Colonic mucosa (tissue), 4 donors: Measurements from ENCODE around the gene FHL1. TPM values are rescaled to one million over a fixed set of nuclear protein-coding genes. Genes with fewer than 3 reads are reported as not detected.

Source experiments
- DNase-seq: peaks from one replicate; pipeline ENCODE4 v3.0.0-alpha.2; 2020
- H3K27ac ChIP-seq: fragments of 200-600 bp; one replicate; pipeline ENCODE4 v1.8.0; 2021
- H3K27me3 ChIP-seq: fragments of 200-600 bp; one replicate; pipeline ENCODE4 v1.8.0; 2021
- H3K36me3 ChIP-seq: fragments of 200-600 bp; one replicate; pipeline ENCODE4 v1.8.0; 2021
- H3K4me1 ChIP-seq: fragments of 200-600 bp; one replicate; pipeline ENCODE4 v1.8.0; 2021; ENCODE audit warnings: mild to moderate bottlenecking
- H3K4me3 ChIP-seq: fragments of 200-600 bp; one replicate; pipeline ENCODE4 v1.8.0; 2021
- H3K9ac ChIP-seq, 2 donors: one replicate each; pipeline ENCODE4 v1.7.0; 2013; ENCODE audit warnings: control low read depth in 2 of 2, low read depth in 2 of 2, low read length in 2 of 2
- H3K9me3 ChIP-seq: fragments of 200-600 bp; one replicate; pipeline ENCODE4 v1.8.0; 2021
- intact Hi-C: fragments of 100-400 bp; cut with DNase I; formaldehyde crosslinking; loops from one replicate; pipeline ENCODE4 v1.14.1; 2022
- total RNA-seq, 2 donors: library from RNA; stranded (reverse); fragmentation: NEBNext Ultra II Directional in 1 of 2; extraction: Animal tissue kit (Norgen Biotek cat#: 25700) in 1 of 2; gene quantifications; one replicate each; pipeline ENCODE4 v1.2.1, GENCODE V29; 2021
- TF ChIP-seq, protein P1 (sequence below): fragments of 200-600 bp; IDR thresholded peaks from one replicate; pipeline ENCODE4 v1.8.0; 2022; ENCODE audit warnings: antibody characterized with exemption, mild to moderate bottlenecking
- donor health status: healthy.
- donor health status: DM: no; HTN: no; CAD: no.
- donor health status: DM: no; HTN: no; CAD: no.

FHL1 gene
- total RNA-seq, 2 donors from 2014 or later: 20.0 to 176 TPM

DNA sequence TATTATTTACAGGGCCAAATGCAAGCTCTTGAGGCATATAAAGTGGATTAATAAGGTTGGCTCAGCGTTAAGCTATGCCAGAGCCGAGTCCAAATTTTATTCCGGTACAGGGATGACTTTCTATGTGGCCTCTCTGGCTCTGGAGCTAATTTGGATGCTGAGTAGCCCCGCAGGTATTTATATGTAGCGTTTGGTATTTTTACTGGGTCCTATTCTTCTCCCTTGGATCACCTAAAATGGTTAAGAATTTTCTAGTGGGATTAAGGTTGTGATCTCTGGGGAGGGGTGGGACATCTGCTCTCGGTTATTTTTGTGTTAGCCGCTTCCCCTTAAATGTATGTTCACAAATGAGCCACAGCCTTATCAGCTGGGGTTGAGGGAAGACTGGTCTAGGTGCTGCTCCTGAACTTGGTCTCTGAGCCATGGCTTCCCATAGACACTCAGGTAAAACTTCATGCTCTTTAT, 49.4 kb downstream of the FHL1 start:
- TF ChIP-seq, protein P1, sequence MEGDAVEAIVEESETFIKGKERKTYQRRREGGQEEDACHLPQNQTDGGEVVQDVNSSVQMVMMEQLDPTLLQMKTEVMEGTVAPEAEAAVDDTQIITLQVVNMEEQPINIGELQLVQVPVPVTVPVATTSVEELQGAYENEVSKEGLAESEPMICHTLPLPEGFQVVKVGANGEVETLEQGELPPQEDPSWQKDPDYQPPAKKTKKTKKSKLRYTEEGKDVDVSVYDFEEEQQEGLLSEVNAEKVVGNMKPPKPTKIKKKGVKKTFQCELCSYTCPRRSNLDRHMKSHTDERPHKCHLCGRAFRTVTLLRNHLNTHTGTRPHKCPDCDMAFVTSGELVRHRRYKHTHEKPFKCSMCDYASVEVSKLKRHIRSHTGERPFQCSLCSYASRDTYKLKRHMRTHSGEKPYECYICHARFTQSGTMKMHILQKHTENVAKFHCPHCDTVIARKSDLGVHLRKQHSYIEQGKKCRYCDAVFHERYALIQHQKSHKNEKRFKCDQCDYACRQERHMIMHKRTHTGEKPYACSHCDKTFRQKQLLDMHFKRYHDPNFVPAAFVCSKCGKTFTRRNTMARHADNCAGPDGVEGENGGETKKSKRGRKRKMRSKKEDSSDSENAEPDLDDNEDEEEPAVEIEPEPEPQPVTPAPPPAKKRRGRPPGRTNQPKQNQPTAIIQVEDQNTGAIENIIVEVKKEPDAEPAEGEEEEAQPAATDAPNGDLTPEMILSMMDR: no peak
- Histone ChIP-seq H3K27ac (no peak overlapping the region), H3K4me3 (no peak overlapping the region)

DNA sequence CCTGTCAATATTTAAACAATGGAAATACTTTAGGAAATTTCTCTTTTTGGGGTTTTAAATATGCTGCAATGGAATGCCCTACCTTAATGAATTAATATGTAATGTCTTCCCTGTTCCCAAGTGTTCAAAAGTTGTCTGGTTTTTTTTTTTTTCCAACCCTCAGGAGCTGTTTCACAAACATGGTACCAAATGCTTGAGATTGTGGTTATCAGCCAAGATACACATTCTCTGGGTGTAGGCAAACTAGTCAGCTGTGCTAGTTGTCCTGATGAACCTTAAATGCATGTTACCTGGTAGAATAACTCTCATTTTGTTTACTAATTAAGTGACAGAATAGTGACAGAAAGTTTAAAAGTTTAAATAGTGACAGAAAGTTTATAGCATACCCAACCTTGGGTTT, 50.7 kb downstream of the FHL1 start:
- Histone ChIP-seq H3K9me3 (no peaks in the 10 kb centered on the region), H3K4me1 (no peaks in the 10 kb centered on the region), H3K27me3 (no peaks in the 10 kb centered on the region), H3K27ac (no peak overlapping the region), H3K4me3 (no peak overlapping the region), H3K36me3 (no peaks in the 10 kb centered on the region), H3K9ac (no peak overlapping the region)
- TF ChIP-seq, protein P1: no peak
- intact Hi-C loops: no loop called here
- no peak for DNase-seq

More for the DNA sequence above, 49.4 kb downstream of the FHL1 start:
- Histone ChIP-seq H3K9me3 (no peaks in the 10 kb centered on the region), H3K36me3 (no peaks in the 10 kb centered on the region), H3K9ac (no peak overlapping the region), H3K27me3 (no peaks in the 10 kb centered on the region), H3K4me1 (no peaks in the 10 kb centered on the region)
- intact Hi-C loops: no loop called here
- no peak for DNase-seq

DNA sequence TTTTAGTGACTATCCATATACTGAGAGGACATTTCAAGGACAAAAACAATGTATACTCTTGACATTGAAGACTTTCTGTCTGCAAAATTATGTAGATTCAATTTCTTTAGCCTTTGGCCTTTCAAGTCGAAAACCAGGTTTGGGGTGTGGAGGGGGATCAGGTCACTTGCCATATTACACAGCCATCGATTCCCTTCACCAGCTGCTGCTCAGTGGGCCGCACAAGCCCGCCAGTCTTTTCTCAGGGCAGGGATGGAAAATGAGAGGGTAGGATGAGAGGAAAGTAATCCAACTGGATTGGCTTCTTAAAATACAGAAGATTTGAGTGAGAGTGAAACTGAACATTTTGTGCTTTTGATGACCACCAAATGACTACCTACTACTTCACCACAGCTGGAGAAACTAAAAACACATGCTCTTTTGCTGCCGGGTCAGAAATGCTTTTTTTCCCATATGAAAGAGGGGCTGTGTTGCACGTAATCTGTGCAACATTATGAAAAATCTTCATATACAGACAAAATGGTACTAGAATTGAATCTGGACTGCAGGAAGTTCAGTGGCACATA, 51.4 kb downstream of the FHL1 start:
- H3K36me3 ChIP-seq: no peaks in the 10 kb centered on the region
- no peak overlapping the region for H3K27ac ChIP-seq
- no peak for DNase-seq
- no peak overlapping the region for H3K4me3 ChIP-seq
- intact Hi-C loops: no loop called here
- no peak overlapping the region for H3K9ac ChIP-seq
- H3K4me1 ChIP-seq: no peaks in the 10 kb centered on the region
- no peaks in the 10 kb centered on the region for H3K27me3 ChIP-seq
- H3K9me3 ChIP-seq: no peaks in the 10 kb centered on the region
- TF ChIP-seq, protein P1: no peak

DNA sequence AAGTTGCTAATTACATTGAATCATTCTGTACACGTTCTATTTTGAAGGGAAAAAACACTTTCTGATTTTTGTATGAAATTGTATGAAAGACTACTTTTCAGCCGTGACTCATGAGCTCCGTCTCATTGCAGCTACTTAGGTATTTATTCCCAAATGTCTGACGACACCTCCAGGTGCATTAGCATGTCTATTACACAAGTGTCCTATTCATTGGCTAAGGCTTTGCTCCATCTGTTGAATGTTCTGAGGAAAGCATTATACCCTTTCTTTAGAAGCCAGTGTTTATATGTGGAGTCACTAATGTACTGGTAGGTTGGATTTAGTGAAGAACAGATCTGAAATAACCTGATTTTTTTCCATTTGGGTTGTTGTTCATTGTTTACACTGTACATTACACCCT, 52.0 kb downstream of the FHL1 start:
- no peak for DNase-seq
- intact Hi-C loops: no loop called here
- H3K4me3 ChIP-seq: no peak overlapping the region
- no peak overlapping the region for H3K9ac ChIP-seq
- TF ChIP-seq, protein P1: no peak
- H3K4me1 ChIP-seq: no peaks in the 10 kb centered on the region
- H3K9me3 ChIP-seq: no peaks in the 10 kb centered on the region
- H3K27ac ChIP-seq: no peak overlapping the region
- H3K36me3 ChIP-seq: no peaks in the 10 kb centered on the region
- H3K27me3 ChIP-seq: no peaks in the 10 kb centered on the region

DNA sequence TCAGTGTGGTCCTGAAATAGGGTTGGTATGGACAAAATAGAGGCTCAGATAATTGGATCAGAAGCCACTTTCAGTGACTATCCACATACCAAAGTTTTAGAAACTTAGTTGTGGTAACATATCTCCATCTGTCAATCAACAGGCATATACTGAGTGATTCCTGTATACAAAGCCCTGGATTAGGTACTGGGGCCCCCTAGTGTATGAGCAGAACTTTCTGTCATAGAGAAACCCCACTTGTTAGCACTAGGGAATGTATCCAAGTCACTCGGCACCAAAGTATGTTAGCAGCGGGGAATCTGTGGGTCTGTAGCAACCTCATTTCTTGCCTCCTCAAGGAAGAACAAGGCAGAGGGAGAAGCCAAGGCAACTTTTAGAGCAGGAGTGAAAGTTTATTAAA, 53.1 kb downstream of the FHL1 start:
- TF ChIP-seq, protein P1: peak; percentile 12
- Histone ChIP-seq H3K27me3 (no peaks in the 10 kb centered on the region), H3K36me3 (no peaks in the 10 kb centered on the region), H3K9ac (no peak overlapping the region), H3K27ac (no peak overlapping the region), H3K4me3 (no peak overlapping the region), H3K9me3 (no peaks in the 10 kb centered on the region), H3K4me1 (no peaks in the 10 kb centered on the region)
- DNase-seq: no peak
- intact Hi-C loops: no loop called here
